C1 segment of cervical spinal cord (tissue), 14 donors: ENCODE data around the gene BHLHE23.
"Not testable (repeated sequence)": the region's sequence is repeated elsewhere in the genome, so short reads cannot be mapped to it uniquely, and the experiment has no call there.

Source experiments
- DNase-seq, 14 donors: peaks; one replicate each; lab custom pipeline; 2025; lab: John Stamatoyannopoulos, UW

Gene BHLHE23

DNA sequence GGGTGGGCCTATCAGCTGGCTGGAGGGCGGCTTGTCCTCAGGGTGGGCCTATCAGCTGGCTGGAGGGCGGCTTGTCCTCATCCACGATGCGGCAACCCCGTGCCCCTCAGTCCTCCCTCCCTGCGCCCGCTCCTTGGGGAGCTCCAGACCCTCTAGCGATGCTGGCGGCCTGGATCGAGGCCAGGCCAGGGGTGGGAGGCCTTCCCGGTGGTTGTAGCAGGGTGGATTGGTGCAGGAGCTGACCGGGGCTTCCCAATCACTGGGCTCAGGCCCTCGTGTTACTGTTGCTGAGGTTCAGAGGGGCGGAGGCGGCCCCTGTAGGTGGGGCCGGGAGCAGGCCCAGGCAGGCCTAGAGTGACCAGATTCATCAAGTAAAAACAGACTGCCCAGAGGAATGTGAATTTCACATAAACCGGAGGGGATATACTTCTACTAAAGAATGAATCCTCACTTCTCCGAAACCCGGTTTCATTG, 45.4 kb downstream of the BHLHE23 start:
- no peak for DNase-seq

DNA sequence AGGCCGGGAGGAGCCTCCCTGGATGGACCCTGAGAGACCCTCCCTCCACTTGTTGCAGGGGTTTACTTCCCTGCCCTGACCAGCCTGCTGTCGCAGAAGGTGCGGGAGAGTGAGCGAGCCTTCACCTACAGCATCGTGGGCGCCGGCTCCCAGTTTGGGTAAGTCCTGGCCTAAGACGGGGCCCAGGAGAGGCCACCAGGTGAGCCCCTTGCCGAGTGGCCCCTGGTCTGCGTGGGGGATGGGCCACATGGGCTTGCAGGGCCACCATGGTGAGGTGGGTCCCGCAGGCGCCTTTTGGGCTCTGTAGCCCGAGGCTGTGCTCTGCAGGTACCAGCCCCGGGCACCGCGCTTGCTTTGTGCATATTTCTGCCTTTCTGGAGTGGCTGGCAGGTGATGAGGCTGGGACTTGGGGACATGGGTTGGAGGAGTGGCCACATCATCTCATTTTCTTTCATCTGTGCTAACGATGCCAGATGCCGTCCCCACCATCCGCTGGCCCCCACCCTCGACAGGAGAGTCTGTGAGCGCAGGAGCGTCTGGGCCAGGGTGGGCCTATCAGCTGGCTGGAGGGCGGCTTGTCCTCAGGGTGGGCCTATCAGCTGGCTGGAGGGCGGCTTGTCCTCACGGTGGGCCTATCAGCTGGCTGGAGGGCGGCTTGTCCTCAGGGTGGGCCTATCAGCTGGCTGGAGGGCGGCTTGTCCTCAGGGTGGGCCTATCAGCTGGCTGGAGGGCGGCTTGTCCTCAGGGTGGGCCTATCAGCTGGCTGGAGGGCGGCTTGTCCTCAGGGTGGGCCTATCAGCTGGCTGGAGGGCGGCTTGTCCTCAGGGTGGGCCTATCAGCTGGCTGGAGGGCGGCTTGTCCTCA, 46.1 kb downstream of the BHLHE23 start:
- DNase-seq, result not testable (repeated sequence)

DNA sequence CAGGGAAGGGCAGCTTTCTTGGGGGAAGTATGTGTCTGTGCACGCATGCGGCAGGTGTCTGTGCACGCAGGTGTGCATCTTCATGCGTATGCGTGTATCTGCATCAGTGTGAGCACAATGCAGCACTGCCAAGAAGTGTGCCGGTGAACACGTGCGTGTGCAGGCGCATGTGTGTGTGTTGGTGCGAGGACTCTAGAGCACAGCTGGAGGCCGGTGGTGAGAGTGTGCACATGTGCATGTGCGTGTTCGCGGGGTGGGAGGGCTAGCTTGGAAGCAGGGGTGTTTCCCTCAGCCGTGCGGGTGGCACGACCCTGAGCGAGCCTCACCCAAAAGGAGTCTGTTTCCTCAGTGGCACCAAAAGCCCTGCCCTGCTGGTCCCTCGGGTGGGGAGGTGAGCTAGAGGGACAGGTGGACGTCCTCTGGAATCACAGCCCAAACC, 46.7 kb downstream of the BHLHE23 start:
- no peak for DNase-seq

DNA sequence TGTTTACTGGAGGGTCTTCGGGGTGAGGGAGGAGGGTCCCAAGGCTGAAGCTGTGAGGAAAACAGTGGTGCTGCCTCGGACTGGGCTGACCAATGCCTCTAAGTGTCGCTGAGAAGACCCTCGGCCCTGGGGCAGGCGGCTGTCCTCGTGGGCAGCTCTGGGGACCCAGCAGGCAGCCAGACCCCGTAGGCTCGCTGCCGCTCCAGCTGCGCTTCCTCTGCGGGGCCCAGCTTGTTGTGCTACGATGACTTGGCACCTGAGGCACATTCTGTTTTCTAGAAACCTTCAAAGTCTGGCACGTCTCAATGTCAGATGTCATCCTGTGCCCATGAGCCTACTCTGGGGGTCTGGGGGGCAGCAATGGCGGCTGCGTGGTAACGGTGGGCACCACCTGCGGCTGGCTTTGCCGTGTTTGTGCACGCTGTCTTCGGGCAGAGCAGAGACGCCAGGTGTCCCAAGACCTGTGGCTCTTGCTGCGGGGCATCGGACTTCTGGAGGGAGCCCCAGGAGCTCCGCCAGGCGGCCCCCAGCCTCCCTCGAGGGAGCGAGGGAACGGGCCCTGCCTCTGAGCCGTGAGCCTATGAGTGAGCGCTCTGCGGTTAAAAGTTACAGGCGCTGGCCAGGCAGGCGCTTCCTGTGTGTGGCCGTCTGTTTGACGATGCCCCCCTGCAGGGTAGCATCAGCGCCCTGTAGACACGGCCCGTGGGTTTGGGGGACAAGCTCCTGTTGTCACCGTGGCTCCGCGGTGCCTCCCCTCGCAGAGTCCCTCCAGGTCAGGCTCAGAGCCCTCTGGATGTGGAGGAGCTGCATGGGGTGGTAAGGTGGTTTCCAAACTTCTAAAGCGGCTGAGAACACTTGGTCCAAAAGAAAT, 47.4 kb downstream of the BHLHE23 start:
- no peak for DNase-seq

DNA sequence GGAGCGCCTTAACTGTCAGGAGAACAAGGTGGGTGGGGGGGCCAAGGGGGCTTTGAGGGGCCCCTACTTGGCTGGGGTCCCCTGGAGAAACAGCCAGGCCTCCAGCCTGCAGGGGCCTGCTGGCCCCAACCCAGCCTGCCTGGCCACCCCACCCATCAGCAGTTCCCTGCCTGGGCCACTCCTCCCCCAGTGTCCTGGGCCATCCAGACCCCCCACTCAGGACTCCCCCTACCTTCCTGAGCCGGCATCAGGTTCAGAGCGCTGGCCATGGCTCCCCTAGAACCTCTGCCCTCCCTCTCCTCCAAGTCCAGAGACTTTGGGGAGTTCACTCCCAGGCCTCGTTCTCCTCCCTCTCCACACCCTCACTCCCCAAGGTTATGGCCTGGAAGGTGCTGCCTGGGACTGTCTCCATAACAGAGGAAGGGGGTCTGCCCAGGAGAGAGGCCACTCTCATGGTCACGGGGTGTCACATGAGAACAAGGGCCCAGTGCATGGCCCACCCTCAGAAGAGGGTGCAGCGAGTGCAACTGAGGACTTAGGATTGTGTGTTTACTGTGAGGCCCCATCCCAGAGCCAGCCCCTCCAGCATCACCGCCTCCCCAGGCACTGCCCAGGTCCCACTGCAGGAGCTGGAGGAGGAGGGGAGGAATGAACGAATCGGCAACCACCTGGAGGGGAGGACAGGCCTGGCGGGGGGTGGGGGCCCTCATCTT, 48.2 kb downstream of the BHLHE23 start:
- no peak for DNase-seq

DNA sequence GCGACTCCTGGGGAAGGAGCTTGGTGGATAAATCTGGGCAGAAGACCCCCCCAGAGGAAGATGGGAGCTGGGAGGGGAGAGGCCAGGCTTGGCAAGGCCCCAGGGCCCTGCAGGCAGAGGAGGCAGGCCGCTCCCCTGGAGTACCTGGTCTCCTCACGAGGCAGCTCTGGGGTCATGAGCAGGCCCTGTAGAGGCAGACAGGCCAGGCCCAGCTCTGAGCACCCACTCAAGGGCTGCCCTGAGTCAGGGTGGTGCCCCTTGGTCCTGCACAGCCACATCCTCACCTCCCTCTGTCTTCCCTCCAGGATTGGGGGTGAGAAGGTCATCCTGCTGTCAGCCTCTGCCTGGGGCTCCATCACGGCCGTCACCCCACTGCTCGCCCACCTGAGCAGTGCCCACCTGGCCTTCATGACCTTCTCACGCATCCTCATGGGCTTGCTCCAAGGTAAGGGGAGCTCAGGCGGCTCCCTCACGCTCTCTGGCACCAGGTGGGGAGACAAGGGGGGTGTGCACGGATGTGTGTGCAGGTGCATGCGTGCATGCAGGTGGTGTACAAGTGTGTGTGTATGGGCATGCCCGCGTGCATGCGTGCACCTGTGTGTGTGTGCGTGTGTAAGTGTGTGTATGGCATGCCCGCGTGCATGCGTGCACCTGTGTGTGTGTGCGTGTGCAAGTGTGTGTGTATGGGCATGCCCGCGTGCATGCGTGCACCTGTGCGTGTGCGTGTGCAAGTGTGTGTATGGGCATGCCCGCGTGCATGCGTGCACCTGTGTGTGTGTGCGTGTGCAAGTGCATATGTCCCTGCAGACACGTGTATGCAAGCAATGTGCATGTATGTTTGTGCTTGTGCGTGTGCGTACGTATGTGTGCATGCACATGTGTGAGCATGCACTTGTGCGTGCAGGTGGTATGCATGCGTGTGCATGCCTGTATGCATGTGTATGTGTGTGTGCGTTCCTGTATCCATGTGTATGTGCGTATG, 49.3 kb downstream of the BHLHE23 start:
- no peak for DNase-seq

DNA sequence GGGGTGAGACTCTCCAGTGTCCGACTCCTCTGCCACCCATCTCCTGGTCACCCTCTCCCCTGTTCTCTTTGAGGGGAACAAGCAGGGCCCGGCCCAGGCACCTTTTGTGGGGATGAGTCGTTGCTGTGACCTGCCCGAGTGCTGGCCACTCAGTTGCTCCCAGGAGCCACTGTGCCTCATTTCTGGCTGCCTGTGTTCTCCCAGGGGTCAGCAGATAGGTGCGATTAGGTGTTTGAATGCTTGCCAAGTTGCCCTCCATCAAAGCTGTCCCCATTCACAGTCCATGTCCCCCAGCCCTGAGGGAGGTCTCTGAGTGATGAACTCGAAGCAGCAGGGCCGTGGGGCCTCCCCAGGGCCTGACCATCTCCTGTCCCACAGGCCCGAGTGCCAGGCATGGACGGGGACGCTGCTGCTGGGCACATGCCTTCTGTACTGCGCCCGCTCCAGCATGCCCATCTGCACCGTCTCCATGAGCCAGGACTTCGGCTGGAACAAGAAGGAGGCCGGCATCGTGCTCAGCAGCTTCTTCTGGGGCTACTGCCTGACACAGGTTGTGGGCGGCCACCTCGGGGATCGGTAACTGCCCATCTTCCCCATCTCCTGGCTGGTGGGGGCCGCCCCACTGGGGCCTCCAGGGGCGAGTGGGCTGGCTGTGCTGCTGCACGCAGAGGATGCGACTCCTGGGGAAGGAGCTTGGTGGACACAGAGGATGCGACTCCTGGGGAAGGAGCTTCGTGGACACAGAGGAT, 50.2 kb downstream of the BHLHE23 start:
- DNase-seq, result no peak
